Measurements from ENCODE around the gene GDF2.

DNA sequence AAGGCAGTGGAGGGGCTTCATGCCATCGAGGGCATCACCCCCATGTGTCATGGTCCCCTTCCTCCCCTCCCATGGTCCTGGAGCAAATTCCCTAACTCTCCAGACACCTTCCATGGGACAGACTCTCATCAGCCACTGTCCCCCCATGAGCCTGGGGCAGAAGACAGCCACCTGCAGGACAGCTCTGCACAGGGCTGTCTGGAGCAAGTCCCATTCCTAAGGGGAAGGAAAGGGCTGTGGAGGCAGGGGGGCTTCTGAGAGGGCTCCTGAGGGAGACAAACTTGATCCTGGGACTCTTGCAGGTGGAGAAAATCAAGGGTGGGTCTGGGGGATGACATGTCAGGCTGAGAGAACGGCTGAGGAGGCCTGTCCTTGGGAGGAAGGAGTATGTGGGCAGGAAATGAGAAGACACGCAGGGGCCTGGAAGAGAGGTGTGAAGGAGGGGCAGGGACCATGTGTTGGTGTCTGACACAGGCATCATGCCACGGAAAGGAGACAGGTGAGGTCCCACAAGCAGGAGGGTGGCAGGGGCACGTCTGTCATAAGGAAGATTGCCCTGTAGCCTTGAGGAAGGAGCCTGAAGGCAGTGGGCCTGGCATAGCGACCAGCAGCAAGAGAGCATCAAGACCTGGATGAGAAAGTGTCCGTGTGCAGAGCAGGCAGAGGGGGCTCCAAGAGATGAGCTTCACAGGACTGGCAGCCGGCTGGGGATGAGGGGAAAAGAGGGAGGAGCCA is 36.7 kb upstream of the GDF2 start:
- no peak for TF ChIP-seq EZH2 (IDR thresholded peaks at IDR 0.05; ENCODE audit: low read depth, unreplicated experiment)
- TF ChIP-seq, protein P1, sequence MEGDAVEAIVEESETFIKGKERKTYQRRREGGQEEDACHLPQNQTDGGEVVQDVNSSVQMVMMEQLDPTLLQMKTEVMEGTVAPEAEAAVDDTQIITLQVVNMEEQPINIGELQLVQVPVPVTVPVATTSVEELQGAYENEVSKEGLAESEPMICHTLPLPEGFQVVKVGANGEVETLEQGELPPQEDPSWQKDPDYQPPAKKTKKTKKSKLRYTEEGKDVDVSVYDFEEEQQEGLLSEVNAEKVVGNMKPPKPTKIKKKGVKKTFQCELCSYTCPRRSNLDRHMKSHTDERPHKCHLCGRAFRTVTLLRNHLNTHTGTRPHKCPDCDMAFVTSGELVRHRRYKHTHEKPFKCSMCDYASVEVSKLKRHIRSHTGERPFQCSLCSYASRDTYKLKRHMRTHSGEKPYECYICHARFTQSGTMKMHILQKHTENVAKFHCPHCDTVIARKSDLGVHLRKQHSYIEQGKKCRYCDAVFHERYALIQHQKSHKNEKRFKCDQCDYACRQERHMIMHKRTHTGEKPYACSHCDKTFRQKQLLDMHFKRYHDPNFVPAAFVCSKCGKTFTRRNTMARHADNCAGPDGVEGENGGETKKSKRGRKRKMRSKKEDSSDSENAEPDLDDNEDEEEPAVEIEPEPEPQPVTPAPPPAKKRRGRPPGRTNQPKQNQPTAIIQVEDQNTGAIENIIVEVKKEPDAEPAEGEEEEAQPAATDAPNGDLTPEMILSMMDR (conservative IDR thresholded peaks at IDR 0.05; ENCODE audit: low read depth in 2 of 2), result no peak
- TF ChIP-seq ZNF114 (CRISPR knock-in tag; IDR thresholded peaks at IDR 0.05), result no peak
- TF ChIP-seq POLR2AphosphoS5 (IDR thresholded peaks at IDR 0.05; ENCODE audit: low read depth), result no peak
- TF ChIP-seq, protein P2, sequence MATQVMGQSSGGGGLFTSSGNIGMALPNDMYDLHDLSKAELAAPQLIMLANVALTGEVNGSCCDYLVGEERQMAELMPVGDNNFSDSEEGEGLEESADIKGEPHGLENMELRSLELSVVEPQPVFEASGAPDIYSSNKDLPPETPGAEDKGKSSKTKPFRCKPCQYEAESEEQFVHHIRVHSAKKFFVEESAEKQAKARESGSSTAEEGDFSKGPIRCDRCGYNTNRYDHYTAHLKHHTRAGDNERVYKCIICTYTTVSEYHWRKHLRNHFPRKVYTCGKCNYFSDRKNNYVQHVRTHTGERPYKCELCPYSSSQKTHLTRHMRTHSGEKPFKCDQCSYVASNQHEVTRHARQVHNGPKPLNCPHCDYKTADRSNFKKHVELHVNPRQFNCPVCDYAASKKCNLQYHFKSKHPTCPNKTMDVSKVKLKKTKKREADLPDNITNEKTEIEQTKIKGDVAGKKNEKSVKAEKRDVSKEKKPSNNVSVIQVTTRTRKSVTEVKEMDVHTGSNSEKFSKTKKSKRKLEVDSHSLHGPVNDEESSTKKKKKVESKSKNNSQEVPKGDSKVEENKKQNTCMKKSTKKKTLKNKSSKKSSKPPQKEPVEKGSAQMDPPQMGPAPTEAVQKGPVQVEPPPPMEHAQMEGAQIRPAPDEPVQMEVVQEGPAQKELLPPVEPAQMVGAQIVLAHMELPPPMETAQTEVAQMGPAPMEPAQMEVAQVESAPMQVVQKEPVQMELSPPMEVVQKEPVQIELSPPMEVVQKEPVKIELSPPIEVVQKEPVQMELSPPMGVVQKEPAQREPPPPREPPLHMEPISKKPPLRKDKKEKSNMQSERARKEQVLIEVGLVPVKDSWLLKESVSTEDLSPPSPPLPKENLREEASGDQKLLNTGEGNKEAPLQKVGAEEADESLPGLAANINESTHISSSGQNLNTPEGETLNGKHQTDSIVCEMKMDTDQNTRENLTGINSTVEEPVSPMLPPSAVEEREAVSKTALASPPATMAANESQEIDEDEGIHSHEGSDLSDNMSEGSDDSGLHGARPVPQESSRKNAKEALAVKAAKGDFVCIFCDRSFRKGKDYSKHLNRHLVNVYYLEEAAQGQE (IDR thresholded peaks at IDR 0.05; ENCODE audit: unreplicated experiment), result no peak
- no peak for TF ChIP-seq EZH2phosphoT487 (IDR thresholded peaks at IDR 0.05; ENCODE audit: unreplicated experiment)
- TF ChIP-seq JUNB (IDR thresholded peaks at IDR 0.05; ENCODE audit: unreplicated experiment), result no peak
- no peak for TF ChIP-seq ZNF331 (CRISPR knock-in tag; IDR thresholded peaks at IDR 0.05; ENCODE audit: low read depth)
- TF ChIP-seq CREB1 (CRISPR knock-in tag; IDR thresholded peaks at IDR 0.05; ENCODE audit: low read depth), result no peak
- TF ChIP-seq ZNF462 (CRISPR knock-in tag; IDR thresholded peaks at IDR 0.05), result no peak
- no peak for TF ChIP-seq NANOG (IDR thresholded peaks at IDR 0.05; ENCODE audit: borderline replicate concordance)
- TF ChIP-seq ETS1 (IDR thresholded peaks at IDR 0.05), result no peak

All from GM23338 (cell line).